DOHH2 (cell line): ENCODE measurements around the gene LDAH.

Experiments
- CTCF ChIP-seq: fragments of 200-600 bp; sonication (generic); IDR thresholded peaks from one replicate; pipeline ENCODE4 v1.5.1; 2014; ENCODE audit warnings: antibody characterized with exemption, mild to moderate bottlenecking, low read depth, low read length; ENCODE audit not compliant: poor library complexity, severe bottlenecking
- EZH2phosphoT487 ChIP-seq: fragments of 200-600 bp; sonication (generic); IDR thresholded peaks from 2 replicates; pipeline ENCODE4 v1.6.1; 2017; ENCODE audit warnings: borderline replicate concordance, mild to moderate bottlenecking, antibody characterized with exemption, low read length, moderate library complexity, mixed read lengths

GRCh38 chr2:20654535-20654813 lies 168.4 kb downstream of the LDAH start:
- TF ChIP-seq EZH2phosphoT487 (no peak), CTCF (no peak)
